Measurements from ENCODE around the gene RNF7.
"Not testable (repeated sequence)": the region's sequence is repeated elsewhere in the genome, so short reads cannot be mapped to it uniquely, and the experiment has no call there.

The RNF7 gene

GRCh38 chr3:141777957-141778813 lies 40.1 kb downstream of the RNF7 start:
- no peak for DNase-seq (ENCODE audit: low read depth, low spot score)
- H3K9ac ChIP-seq (ENCODE audit: insufficient read length), result no peak overlapping the region
- H3K9me3 ChIP-seq (ENCODE audit: low read depth, low read length), result no peaks in the 10 kb centered on the region
- TF ChIP-seq POLR2AphosphoS5 (IDR thresholded peaks at IDR 0.05; ENCODE audit: borderline replicate concordance, low read depth, low read length), result no peak
- no peak for TF ChIP-seq FOXP2 (optimal IDR thresholded peaks at IDR 0.05; ENCODE audit: control extremely low read depth, extremely low read length, insufficient read depth)
- no peak for TF ChIP-seq EZH2 (IDR thresholded peaks at IDR 0.05)
- no peak overlapping the region for H3K4me3 ChIP-seq
- H3K36me3 ChIP-seq (ENCODE audit: insufficient read depth, low read length), result no peaks in the 10 kb centered on the region
- no peak overlapping the region for H3K27ac ChIP-seq

- Histone ChIP-seq H3K4me3 (no peak overlapping the region), H3K27ac (no peak overlapping the region), H3K9me3 (ENCODE audit: low read depth, low read length) (no peaks in the 10 kb centered on the region), H3K9ac (ENCODE audit: insufficient read length) (no peak overlapping the region), H3K36me3 (ENCODE audit: insufficient read depth, low read length) (no peaks in the 10 kb centered on the region)
- no peak for DNase-seq (ENCODE audit: low read depth, low spot score)
- TF ChIP-seq FOXP2 (optimal IDR thresholded peaks at IDR 0.05; ENCODE audit: control extremely low read depth, extremely low read length, insufficient read depth) (no peak), EZH2 (IDR thresholded peaks at IDR 0.05) (no peak), POLR2AphosphoS5 (IDR thresholded peaks at IDR 0.05; ENCODE audit: borderline replicate concordance, low read depth, low read length) (no peak)
These were observed 41.6 kb downstream of the RNF7 start for GRCh38 chr3:141779667-141780066.

- no peaks in the 10 kb centered on the region for H3K9me3 ChIP-seq (ENCODE audit: low read depth, low read length)
- DNase-seq (ENCODE audit: low read depth, low spot score), result no peak
These were observed 44.4 kb downstream of the RNF7 start for GRCh38 chr3:141782386-141782932.

GRCh38 chr3:141783632-141784031 lies 45.5 kb downstream of the RNF7 start:
- no peaks in the 10 kb centered on the region for H3K36me3 ChIP-seq (ENCODE audit: insufficient read depth, low read length)
- no peak for TF ChIP-seq FOXP2 (optimal IDR thresholded peaks at IDR 0.05; ENCODE audit: control extremely low read depth, extremely low read length, insufficient read depth)
- TF ChIP-seq POLR2AphosphoS5 (IDR thresholded peaks at IDR 0.05; ENCODE audit: borderline replicate concordance, low read depth, low read length), result no peak
- TF ChIP-seq EZH2 (IDR thresholded peaks at IDR 0.05), result no peak
- H3K4me3 ChIP-seq, result no peak overlapping the region
- no peak for DNase-seq (ENCODE audit: low read depth, low spot score)
- H3K27ac ChIP-seq, result no peak overlapping the region
- no peak overlapping the region for H3K9ac ChIP-seq (ENCODE audit: insufficient read length)
- no peaks in the 10 kb centered on the region for H3K9me3 ChIP-seq (ENCODE audit: low read depth, low read length)

More at GRCh38 chr3:141782386-141782932, 44.4 kb downstream of the RNF7 start:
- Histone ChIP-seq H3K36me3 (ENCODE audit: insufficient read depth, low read length) (no peaks in the 10 kb centered on the region), H3K27ac (no peak overlapping the region), H3K4me3 (no peak overlapping the region), H3K9ac (ENCODE audit: insufficient read length) (no peak overlapping the region)
- no peak for TF ChIP-seq FOXP2 (optimal IDR thresholded peaks at IDR 0.05; ENCODE audit: control extremely low read depth, extremely low read length, insufficient read depth)
- no peak for TF ChIP-seq POLR2AphosphoS5 (IDR thresholded peaks at IDR 0.05; ENCODE audit: borderline replicate concordance, low read depth, low read length)
- TF ChIP-seq EZH2 (IDR thresholded peaks at IDR 0.05), result no peak

- no peak overlapping the region for H3K27ac ChIP-seq
- no peaks in the 10 kb centered on the region for H3K9me3 ChIP-seq (ENCODE audit: low read depth, low read length)
- TF ChIP-seq POLR2AphosphoS5 (IDR thresholded peaks at IDR 0.05; ENCODE audit: borderline replicate concordance, low read depth, low read length), result no peak
- TF ChIP-seq EZH2 (IDR thresholded peaks at IDR 0.05), result no peak
- TF ChIP-seq FOXP2 (optimal IDR thresholded peaks at IDR 0.05; ENCODE audit: control extremely low read depth, extremely low read length, insufficient read depth), result no peak
- H3K4me3 ChIP-seq, result no peak overlapping the region
- no peak overlapping the region for H3K9ac ChIP-seq (ENCODE audit: insufficient read length)
- no peaks in the 10 kb centered on the region for H3K36me3 ChIP-seq (ENCODE audit: insufficient read depth, low read length)
- DNase-seq (ENCODE audit: low read depth, low spot score), result no peak
These were observed 46.0 kb downstream of the RNF7 start for GRCh38 chr3:141784096-141784495.

- no peak overlapping the region for H3K9ac ChIP-seq (ENCODE audit: insufficient read length)
- H3K27ac ChIP-seq, result no peak overlapping the region
- no peak overlapping the region for H3K4me3 ChIP-seq
- TF ChIP-seq POLR2AphosphoS5 (IDR thresholded peaks at IDR 0.05; ENCODE audit: borderline replicate concordance, low read depth, low read length) (no peak), EZH2 (IDR thresholded peaks at IDR 0.05) (no peak), FOXP2 (optimal IDR thresholded peaks at IDR 0.05; ENCODE audit: control extremely low read depth, extremely low read length, insufficient read depth) (no peak)
- no peak for DNase-seq (ENCODE audit: low read depth, low spot score)
- no peaks in the 10 kb centered on the region for H3K36me3 ChIP-seq (ENCODE audit: insufficient read depth, low read length)
- H3K9me3 ChIP-seq (ENCODE audit: low read depth, low read length), result no peaks in the 10 kb centered on the region
These were observed 46.4 kb downstream of the RNF7 start for GRCh38 chr3:141784531-141784930.

GRCh38 chr3:141788149-141788548 lies 50.1 kb downstream of the RNF7 start:
- Histone ChIP-seq H3K4me3 (no peak overlapping the region), H3K9me3 (ENCODE audit: low read depth, low read length) (no peaks in the 10 kb centered on the region), H3K27ac (no peak overlapping the region), H3K9ac (ENCODE audit: insufficient read length) (no peak overlapping the region), H3K36me3 (ENCODE audit: insufficient read depth, low read length) (no peaks in the 10 kb centered on the region)
- DNase-seq (ENCODE audit: low read depth, low spot score), result no peak
- TF ChIP-seq EZH2 (IDR thresholded peaks at IDR 0.05) (no peak), POLR2AphosphoS5 (IDR thresholded peaks at IDR 0.05; ENCODE audit: borderline replicate concordance, low read depth, low read length) (no peak), FOXP2 (optimal IDR thresholded peaks at IDR 0.05; ENCODE audit: control extremely low read depth, extremely low read length, insufficient read depth) (no peak)

GRCh38 chr3:141788750-141789149 lies 50.7 kb downstream of the RNF7 start:
- not testable (repeated sequence) for H3K36me3 ChIP-seq (ENCODE audit: insufficient read depth, low read length); DNase-seq (ENCODE audit: low read depth, low spot score); H3K4me3 ChIP-seq; H3K9ac ChIP-seq (ENCODE audit: insufficient read length); H3K27ac ChIP-seq; H3K9me3 ChIP-seq (ENCODE audit: low read depth, low read length)

Data from SK-N-MC (cell line).